K562 (cell line): ENCODE data around the gene PAF1. TPM values are rescaled to one million over a fixed set of nuclear protein-coding genes. Genes with fewer than 3 reads are reported as not detected.
A peak's percentile ranks its signal among the peaks of the same experiment; 100 is the strongest.

ENCODE experiments used
- BACH1 ChIP-seq: fragments of 200-800 bp; sonication (Bioruptor generic); IDR thresholded peaks from 2 replicates; pipeline ENCODE4 v1.6.1; 2016; ENCODE audit warnings: missing genetic modification characterization, missing compliant biosample characterization
- CBX3 ChIP-seq, 2 experiments: IDR thresholded peaks; 1 replicate in 1 of 2; 2 replicates in 1 of 2; pipeline ENCODE4 v1.6.1; 2012; ENCODE audit warnings: inconsistent platforms in 2 of 2, low read length in 2 of 2, borderline replicate concordance in 1 of 2, control low read depth in 1 of 2
- CCAR2 ChIP-seq: fragments of 200-400 bp; formaldehyde crosslinking; IDR thresholded peaks from 2 replicates; pipeline ENCODE4 v1.6.1; 2017; ENCODE audit warnings: mild to moderate bottlenecking, low read depth, low read length
- CREB1 ChIP-seq, 2 experiments: sonication (generic) in 1 of 2; formaldehyde crosslinking in 1 of 2; IDR thresholded peaks; 2 replicates each; pipeline versions ENCODE4 v1.6.1 to v1.8.0; 2012 to 2022; ENCODE audit warnings: inconsistent platforms in 1 of 2, mild to moderate bottlenecking in 1 of 2, missing genetic modification reagents in 1 of 2, moderate library complexity in 1 of 2
- CTCFL ChIP-seq: IDR thresholded peaks from 2 replicates; pipeline ENCODE4 v1.6.1; 2011; ENCODE audit warnings: borderline replicate concordance, low read depth, mild to moderate bottlenecking, moderate library complexity, low read length; ENCODE audit not compliant: insufficient read depth, poor library complexity, severe bottlenecking
- GABPB1 ChIP-seq: sonication (generic); formaldehyde crosslinking; IDR thresholded peaks from 2 replicates; pipeline ENCODE4 v1.8.0; 2022; ENCODE audit warnings: mild to moderate bottlenecking, missing genetic modification reagents
- HNRNPL ChIP-seq: fragments of 200-400 bp; formaldehyde crosslinking; IDR thresholded peaks from 2 replicates; pipeline ENCODE4 v1.6.1; 2017; ENCODE audit warnings: low read depth, mild to moderate bottlenecking, low read length
- MIER1 ChIP-seq: fragments of 450-650 bp; IDR thresholded peaks from 2 replicates; pipeline ENCODE4 v1.6.1; 2016; ENCODE audit warnings: antibody characterized with exemption, mild to moderate bottlenecking, low read depth
- MYC ChIP-seq, 2 experiments: fragments of 250-450 bp in 1 of 2; sonication (Bioruptor Pico) in 1 of 2; IDR thresholded peaks; 2 replicates each; pipeline versions ENCODE4 v1.5.1 to v1.6.1; 2012 to 2021; ENCODE audit warnings: low read depth in 2 of 2, borderline replicate concordance in 1 of 2, improper control_type of control experiment in 1 of 2, low read length in 1 of 2, mild to moderate bottlenecking in 1 of 2, moderate library complexity in 1 of 2
- NBN ChIP-seq: fragments of 450-650 bp; IDR thresholded peaks from 2 replicates; pipeline ENCODE4 v1.6.1; 2016; ENCODE audit warnings: low read depth, mild to moderate bottlenecking
- NCOA6 ChIP-seq: fragments of 450-650 bp; IDR thresholded peaks from 2 replicates; pipeline ENCODE4 v1.6.1; 2017; ENCODE audit warnings: mild to moderate bottlenecking
- NFIC ChIP-seq: fragments of 450-650 bp; IDR thresholded peaks from 2 replicates; pipeline ENCODE4 v1.6.1; 2017; ENCODE audit warnings: mild to moderate bottlenecking, inconsistent platforms
- PTBP1 ChIP-seq: fragments of 200-400 bp; formaldehyde crosslinking; IDR thresholded peaks from 2 replicates; pipeline ENCODE4 v1.6.1; 2017; ENCODE audit warnings: low read depth, low read length
- SMC3 ChIP-seq: conservative IDR thresholded peaks from 2 replicates; pipeline ENCODE4 v1.6.1; 2011; ENCODE audit warnings: low read depth, low read length, improper control_type of control experiment; ENCODE audit not compliant: insufficient read depth
- SNRNP70 ChIP-seq: fragments of 200-400 bp; formaldehyde crosslinking; optimal IDR thresholded peaks from 2 replicates; pipeline ENCODE3; 2017; ENCODE audit warnings: low read depth, low read length
- TAF1 ChIP-seq: IDR thresholded peaks from 2 replicates; pipeline ENCODE4 v1.6.1; 2011; ENCODE audit warnings: mild to moderate bottlenecking, low read length, moderate library complexity; ENCODE audit not compliant: insufficient read depth, control insufficient read depth, severe bottlenecking; ENCODE audit errors: extremely low read depth
- ZBTB1 ChIP-seq: sonication (generic); formaldehyde crosslinking; IDR thresholded peaks from 2 replicates; pipeline ENCODE4 v1.8.1; 2023; ENCODE audit warnings: missing genetic modification reagents, low read depth, mild to moderate bottlenecking, borderline replicate concordance
- ZKSCAN3 ChIP-seq: fragments of 250-450 bp; sonication (Bioruptor Pico); IDR thresholded peaks from 2 replicates; pipeline ENCODE4 v1.4.0; 2020
- ZNF24 ChIP-seq: fragments of 450-650 bp; IDR thresholded peaks from 2 replicates; pipeline ENCODE4 v1.6.1; 2016
- polyA plus RNA-seq, 8 experiments: library from polyadenylated mRNA; depleted of rRNA in 4 of 8; stranded (reverse) in 5 of 8; unstranded in 3 of 8; fragments of >200 nt; fragmentation: Nextera tagmentation in 2 of 8; fragmentation: Illumina TruSeq in 1 of 8; extraction: Ambion mirVana in 2 of 8; extraction: Trizol in 1 of 8; gene quantifications; 2 replicates each; pipeline versions ENCODE4 v1.2.1 to v1.2.3, GENCODE V29; 2011 to 2014; ENCODE audit warnings: inconsistent platforms in 1 of 8, missing spikeins in 1 of 8
- total RNA-seq, 7 experiments: library from RNA; depleted of rRNA in 6 of 7; stranded (reverse); fragments of >200 nt in 6 of 7; fragmentation: Illumina TruSeq in 2 of 7; extraction: Trizol in 2 of 7; gene quantifications; 2 replicates each; pipeline versions ENCODE4 v1.2.1 to v1.2.3, GENCODE V29; 2011 to 2021; ENCODE audit warnings: low replicate concordance in 1 of 7
- TF ChIP-seq, protein P1 (sequence below): sonication (generic); formaldehyde crosslinking; IDR thresholded peaks from 2 replicates; pipeline ENCODE4 v1.8.1; 2022; ENCODE audit warnings: missing genetic modification reagents
- TF ChIP-seq, protein P2 (sequence below), 2 experiments: fragments of 450-650 bp; IDR thresholded peaks; 2 replicates each; pipeline ENCODE4 v1.6.1; 2018; ENCODE audit warnings: mild to moderate bottlenecking in 2 of 2, low read depth in 1 of 2; ENCODE audit not compliant: partially characterized antibody in 2 of 2

The PAF1 gene
- total and polyA plus RNA-seq, 9 of the 15 experiments (the other 6 are each of a cell fraction or from before 2014, with no cell fraction given): 1.5 to 45.0 (median 33.8) TPM

DNA sequence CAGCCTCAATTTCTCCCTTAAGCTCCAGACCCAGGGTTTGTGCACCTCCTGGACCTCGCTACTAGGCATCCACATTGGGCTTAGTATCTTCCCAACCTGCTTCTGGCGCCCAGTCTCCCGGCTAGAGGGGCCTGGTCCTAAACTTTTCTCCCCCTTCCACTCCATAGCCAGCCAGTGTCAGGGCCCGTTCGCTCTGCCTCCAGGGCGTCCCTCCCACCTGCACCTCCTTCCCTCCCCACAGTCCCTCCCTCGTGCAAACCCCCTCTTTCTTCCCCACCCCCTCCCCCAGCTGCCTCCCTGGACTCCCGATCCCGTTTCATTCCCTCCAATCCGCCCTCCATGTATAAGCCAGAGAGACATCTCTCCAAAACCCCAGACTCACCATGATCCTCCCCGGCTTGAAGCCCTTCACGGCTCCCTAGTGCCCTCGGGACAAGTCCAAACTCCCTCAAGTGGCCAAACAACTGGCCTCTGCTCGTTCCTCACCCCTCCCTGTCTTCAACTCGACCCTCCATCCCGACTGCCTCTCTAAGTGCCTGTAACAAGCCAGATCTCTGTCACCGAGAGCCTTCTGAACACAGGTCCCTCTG lies 49.7 kb downstream of the PAF1 start (continued):
- TF ChIP-seq CTCFL: no peak
- TF ChIP-seq MYC (IDR thresholded peaks at IDR 0.05; ENCODE audit: low read depth, low read length): no peak
- no peak for TF ChIP-seq MYC (CRISPR knock-in tag; IDR thresholded peaks at IDR 0.05; ENCODE audit: borderline replicate concordance, low read depth)
- no peak for TF ChIP-seq BACH1 (tag)
- TF ChIP-seq, protein P1, sequence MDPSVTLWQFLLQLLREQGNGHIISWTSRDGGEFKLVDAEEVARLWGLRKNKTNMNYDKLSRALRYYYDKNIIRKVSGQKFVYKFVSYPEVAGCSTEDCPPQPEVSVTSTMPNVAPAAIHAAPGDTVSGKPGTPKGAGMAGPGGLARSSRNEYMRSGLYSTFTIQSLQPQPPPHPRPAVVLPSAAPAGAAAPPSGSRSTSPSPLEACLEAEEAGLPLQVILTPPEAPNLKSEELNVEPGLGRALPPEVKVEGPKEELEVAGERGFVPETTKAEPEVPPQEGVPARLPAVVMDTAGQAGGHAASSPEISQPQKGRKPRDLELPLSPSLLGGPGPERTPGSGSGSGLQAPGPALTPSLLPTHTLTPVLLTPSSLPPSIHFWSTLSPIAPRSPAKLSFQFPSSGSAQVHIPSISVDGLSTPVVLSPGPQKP (CRISPR knock-in tag): no peak
- 0 out of 2 replicates have a peak, but pooled peaks have one; percentile 20 for TF ChIP-seq SMC3
- TF ChIP-seq MIER1: no peak
- TF ChIP-seq GABPB1 (CRISPR knock-in tag): no peak
- TF ChIP-seq CBX3 (IDR thresholded peaks at IDR 0.05; ENCODE audit: borderline replicate concordance in 1 of 2, low read length in 2 of 2): no peak
- TF ChIP-seq PTBP1: 0 out of 2 replicates have a peak, but pooled peaks have one; percentile 41
- TF ChIP-seq ZKSCAN3 (CRISPR knock-in tag): no peak
- TF ChIP-seq, protein P2, sequence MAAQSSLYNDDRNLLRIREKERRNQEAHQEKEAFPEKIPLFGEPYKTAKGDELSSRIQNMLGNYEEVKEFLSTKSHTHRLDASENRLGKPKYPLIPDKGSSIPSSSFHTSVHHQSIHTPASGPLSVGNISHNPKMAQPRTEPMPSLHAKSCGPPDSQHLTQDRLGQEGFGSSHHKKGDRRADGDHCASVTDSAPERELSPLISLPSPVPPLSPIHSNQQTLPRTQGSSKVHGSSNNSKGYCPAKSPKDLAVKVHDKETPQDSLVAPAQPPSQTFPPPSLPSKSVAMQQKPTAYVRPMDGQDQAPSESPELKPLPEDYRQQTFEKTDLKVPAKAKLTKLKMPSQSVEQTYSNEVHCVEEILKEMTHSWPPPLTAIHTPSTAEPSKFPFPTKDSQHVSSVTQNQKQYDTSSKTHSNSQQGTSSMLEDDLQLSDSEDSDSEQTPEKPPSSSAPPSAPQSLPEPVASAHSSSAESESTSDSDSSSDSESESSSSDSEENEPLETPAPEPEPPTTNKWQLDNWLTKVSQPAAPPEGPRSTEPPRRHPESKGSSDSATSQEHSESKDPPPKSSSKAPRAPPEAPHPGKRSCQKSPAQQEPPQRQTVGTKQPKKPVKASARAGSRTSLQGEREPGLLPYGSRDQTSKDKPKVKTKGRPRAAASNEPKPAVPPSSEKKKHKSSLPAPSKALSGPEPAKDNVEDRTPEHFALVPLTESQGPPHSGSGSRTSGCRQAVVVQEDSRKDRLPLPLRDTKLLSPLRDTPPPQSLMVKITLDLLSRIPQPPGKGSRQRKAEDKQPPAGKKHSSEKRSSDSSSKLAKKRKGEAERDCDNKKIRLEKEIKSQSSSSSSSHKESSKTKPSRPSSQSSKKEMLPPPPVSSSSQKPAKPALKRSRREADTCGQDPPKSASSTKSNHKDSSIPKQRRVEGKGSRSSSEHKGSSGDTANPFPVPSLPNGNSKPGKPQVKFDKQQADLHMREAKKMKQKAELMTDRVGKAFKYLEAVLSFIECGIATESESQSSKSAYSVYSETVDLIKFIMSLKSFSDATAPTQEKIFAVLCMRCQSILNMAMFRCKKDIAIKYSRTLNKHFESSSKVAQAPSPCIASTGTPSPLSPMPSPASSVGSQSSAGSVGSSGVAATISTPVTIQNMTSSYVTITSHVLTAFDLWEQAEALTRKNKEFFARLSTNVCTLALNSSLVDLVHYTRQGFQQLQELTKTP (IDR thresholded peaks at IDR 0.05; ENCODE audit: low read depth in 1 of 2, partially characterized antibody in 2 of 2): no peak
- no peak for TF ChIP-seq SNRNP70
- no peak for TF ChIP-seq NCOA6
- no peak for TF ChIP-seq NFIC
- TF ChIP-seq ZNF24: no peak
- TF ChIP-seq ZBTB1 (CRISPR knock-in tag): 0 out of 2 replicates have a peak, but pooled peaks have one; percentile 4
- TF ChIP-seq HNRNPL: no peak
- TF ChIP-seq TAF1: no peak
- no peak for TF ChIP-seq NBN
- TF ChIP-seq CCAR2: no peak
- TF ChIP-seq CREB1 (IDR thresholded peaks at IDR 0.05): no peak
- no peak for TF ChIP-seq CREB1 (CRISPR knock-in tag; IDR thresholded peaks at IDR 0.05)
